ENCODE data around the gene ANAPC1. TPM values are rescaled to one million over a fixed set of nuclear protein-coding genes. Genes with fewer than 3 reads are reported as not detected.

The ANAPC1 gene
- total and polyA plus RNA-seq, 9 of the 15 experiments (the other 6 are each of a cell fraction or from before 2014, with no cell fraction given): 14.0 to 126 (median 78.2) TPM

- TF ChIP-seq, protein P1, sequence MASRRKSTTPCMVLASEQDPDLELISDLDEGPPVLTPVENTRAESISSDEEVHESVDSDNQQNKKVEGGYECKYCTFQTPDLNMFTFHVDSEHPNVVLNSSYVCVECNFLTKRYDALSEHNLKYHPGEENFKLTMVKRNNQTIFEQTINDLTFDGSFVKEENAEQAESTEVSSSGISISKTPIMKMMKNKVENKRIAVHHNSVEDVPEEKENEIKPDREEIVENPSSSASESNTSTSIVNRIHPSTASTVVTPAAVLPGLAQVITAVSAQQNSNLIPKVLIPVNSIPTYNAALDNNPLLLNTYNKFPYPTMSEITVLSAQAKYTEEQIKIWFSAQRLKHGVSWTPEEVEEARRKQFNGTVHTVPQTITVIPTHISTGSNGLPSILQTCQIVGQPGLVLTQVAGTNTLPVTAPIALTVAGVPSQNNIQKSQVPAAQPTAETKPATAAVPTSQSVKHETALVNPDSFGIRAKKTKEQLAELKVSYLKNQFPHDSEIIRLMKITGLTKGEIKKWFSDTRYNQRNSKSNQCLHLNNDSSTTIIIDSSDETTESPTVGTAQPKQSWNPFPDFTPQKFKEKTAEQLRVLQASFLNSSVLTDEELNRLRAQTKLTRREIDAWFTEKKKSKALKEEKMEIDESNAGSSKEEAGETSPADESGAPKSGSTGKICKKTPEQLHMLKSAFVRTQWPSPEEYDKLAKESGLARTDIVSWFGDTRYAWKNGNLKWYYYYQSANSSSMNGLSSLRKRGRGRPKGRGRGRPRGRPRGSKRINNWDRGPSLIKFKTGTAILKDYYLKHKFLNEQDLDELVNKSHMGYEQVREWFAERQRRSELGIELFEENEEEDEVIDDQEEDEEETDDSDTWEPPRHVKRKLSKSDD (conservative IDR thresholded peaks at IDR 0.05; ENCODE audit: low read length): no peak
- TF ChIP-seq JUNB (CRISPR knock-in tag; conservative IDR thresholded peaks at IDR 0.05): no peak
- no peak for TF ChIP-seq ZBTB1 (CRISPR knock-in tag; IDR thresholded peaks at IDR 0.05; ENCODE audit: borderline replicate concordance, low read depth)
- TF ChIP-seq TAL1 (IDR thresholded peaks at IDR 0.05): no peak
- no peak for TF ChIP-seq CBFA2T3 (IDR thresholded peaks at IDR 0.05)
- no peak for TF ChIP-seq E2F8 (IDR thresholded peaks at IDR 0.05; ENCODE audit: low read depth, partially characterized antibody)
- TF ChIP-seq MCM5 (IDR thresholded peaks at IDR 0.05; ENCODE audit: low read depth): no peak
- no peak for TF ChIP-seq PHTF2 (CRISPR knock-in tag; IDR thresholded peaks at IDR 0.05)
- peak; percentile 56 for TF ChIP-seq CCNT2 (IDR thresholded peaks at IDR 0.05; ENCODE audit: borderline replicate concordance, extremely low read depth, insufficient read length, low read depth, low read length)
- TF ChIP-seq CBX2 (IDR thresholded peaks at IDR 0.05; ENCODE audit: insufficient read depth, low read length, poor library complexity, severe bottlenecking): no peak
- TF ChIP-seq, protein P2, sequence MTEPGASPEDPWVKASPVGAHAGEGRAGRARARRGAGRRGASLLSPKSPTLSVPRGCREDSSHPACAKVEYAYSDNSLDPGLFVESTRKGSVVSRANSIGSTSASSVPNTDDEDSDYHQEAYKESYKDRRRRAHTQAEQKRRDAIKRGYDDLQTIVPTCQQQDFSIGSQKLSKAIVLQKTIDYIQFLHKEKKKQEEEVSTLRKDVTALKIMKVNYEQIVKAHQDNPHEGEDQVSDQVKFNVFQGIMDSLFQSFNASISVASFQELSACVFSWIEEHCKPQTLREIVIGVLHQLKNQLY (CRISPR knock-in tag; conservative IDR thresholded peaks at IDR 0.05): no peak
- TF ChIP-seq CHD2 (IDR thresholded peaks at IDR 0.05; ENCODE audit: low read depth, low read length): 0 out of 2 replicates have a peak, but pooled peaks have one; percentile 17
- TF ChIP-seq CREB1 (IDR thresholded peaks at IDR 0.05): no peak
- peak; percentile 44; the same call in 1 of the 2 replicates for TF ChIP-seq CREB1 (CRISPR knock-in tag; IDR thresholded peaks at IDR 0.05)
Observed at GRCh38 chr2:111897924-111898702, 14.1 kb upstream of the ANAPC1 start, which contains the start of gene MERTK (continued).

Data from K562 (cell line).